SK-N-SH treated with all-trans-retinoic acid at 6 μM for 48 hours (cell line): ENCODE data around the gene WFDC5.

Source experiments
- ISL1 ChIP-seq: fragments of 250-450 bp; sonication (Bioruptor Pico); IDR thresholded peaks from 2 replicates; pipeline ENCODE4 v2.1.2; 2022; ENCODE audit warnings: mild to moderate bottlenecking, moderate library complexity
- TCF4 ChIP-seq: fragments of 250-450 bp; sonication (Bioruptor Pico); IDR thresholded peaks from 2 replicates; pipeline ENCODE4 v1.8.0; 2021; ENCODE audit warnings: mild to moderate bottlenecking, moderate library complexity, borderline replicate concordance
- TOX ChIP-seq: fragments of 250-450 bp; sonication (Bioruptor Pico); IDR thresholded peaks from 2 replicates; pipeline ENCODE4 v1.8.0; 2021; ENCODE audit warnings: mild to moderate bottlenecking, moderate library complexity, borderline replicate concordance
- ZFP30 ChIP-seq: fragments of 450-650 bp; formaldehyde crosslinking; IDR thresholded peaks from 2 replicates; pipeline ENCODE4 v1.5.0; 2022; ENCODE audit warnings: mild to moderate bottlenecking, moderate library complexity
- ZNF565 ChIP-seq: fragments of 450-650 bp; formaldehyde crosslinking; conservative IDR thresholded peaks from 2 replicates; pipeline ENCODE4 v1.5.0; 2020; ENCODE audit warnings: low read depth, mild to moderate bottlenecking, moderate library complexity
- TF ChIP-seq, protein P1 (sequence below): fragments of 250-450 bp; sonication (Bioruptor Pico); IDR thresholded peaks from 2 replicates; pipeline ENCODE4 v1.8.0; 2021; ENCODE audit warnings: low read depth, mild to moderate bottlenecking, moderate library complexity, borderline replicate concordance
- TF ChIP-seq, protein P2 (sequence below): fragments of 250-450 bp; sonication (Bioruptor Pico); IDR thresholded peaks from 2 replicates; pipeline ENCODE4 v1.8.0; 2020; ENCODE audit warnings: mild to moderate bottlenecking, moderate library complexity, borderline replicate concordance

DNA sequence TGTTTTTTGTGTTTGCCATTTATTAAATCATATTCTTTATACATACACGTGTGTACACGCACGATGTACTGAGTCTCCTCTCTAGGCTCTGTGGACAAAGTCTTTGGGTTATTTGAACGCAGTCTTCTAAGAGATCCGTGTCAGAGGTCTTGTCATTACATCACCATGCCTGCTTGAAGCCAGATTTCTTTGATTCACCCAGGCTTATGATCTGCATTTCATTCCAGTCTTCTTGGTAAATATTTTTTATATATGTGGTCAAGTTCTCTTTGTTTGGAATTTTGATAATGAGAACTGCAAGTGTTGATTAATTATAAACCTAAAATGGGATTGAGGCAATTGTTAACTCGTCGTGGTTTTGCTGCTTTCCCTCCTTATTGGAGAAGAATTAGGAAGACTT lies 48.6 kb downstream of the WFDC5 start:
- TF ChIP-seq TCF4 (CRISPR knock-in tag) = no peak
- TF ChIP-seq, protein P1, sequence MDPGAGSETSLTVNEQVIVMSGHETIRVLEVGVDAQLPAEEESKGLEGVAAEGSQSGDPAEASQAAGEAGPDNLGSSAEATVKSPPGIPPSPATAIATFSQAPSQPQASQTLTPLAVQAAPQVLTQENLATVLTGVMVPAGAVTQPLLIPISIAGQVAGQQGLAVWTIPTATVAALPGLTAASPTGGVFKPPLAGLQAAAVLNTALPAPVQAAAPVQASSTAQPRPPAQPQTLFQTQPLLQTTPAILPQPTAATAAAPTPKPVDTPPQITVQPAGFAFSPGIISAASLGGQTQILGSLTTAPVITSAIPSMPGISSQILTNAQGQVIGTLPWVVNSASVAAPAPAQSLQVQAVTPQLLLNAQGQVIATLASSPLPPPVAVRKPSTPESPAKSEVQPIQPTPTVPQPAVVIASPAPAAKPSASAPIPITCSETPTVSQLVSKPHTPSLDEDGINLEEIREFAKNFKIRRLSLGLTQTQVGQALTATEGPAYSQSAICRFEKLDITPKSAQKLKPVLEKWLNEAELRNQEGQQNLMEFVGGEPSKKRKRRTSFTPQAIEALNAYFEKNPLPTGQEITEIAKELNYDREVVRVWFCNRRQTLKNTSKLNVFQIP (CRISPR knock-in tag) = no peak
- TF ChIP-seq ZNF565 (CRISPR knock-in tag) = no peak
- no peak for TF ChIP-seq ISL1
- TF ChIP-seq, protein P2, sequence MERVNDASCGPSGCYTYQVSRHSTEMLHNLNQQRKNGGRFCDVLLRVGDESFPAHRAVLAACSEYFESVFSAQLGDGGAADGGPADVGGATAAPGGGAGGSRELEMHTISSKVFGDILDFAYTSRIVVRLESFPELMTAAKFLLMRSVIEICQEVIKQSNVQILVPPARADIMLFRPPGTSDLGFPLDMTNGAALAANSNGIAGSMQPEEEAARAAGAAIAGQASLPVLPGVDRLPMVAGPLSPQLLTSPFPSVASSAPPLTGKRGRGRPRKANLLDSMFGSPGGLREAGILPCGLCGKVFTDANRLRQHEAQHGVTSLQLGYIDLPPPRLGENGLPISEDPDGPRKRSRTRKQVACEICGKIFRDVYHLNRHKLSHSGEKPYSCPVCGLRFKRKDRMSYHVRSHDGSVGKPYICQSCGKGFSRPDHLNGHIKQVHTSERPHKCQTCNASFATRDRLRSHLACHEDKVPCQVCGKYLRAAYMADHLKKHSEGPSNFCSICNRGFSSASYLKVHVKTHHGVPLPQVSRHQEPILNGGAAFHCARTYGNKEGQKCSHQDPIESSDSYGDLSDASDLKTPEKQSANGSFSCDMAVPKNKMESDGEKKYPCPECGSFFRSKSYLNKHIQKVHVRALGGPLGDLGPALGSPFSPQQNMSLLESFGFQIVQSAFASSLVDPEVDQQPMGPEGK (CRISPR knock-in tag) = no peak
- no peak for TF ChIP-seq TOX (CRISPR knock-in tag)
- no peak for TF ChIP-seq ZFP30 (CRISPR knock-in tag)
